HG02571 (cell line): ENCODE data around the gene PRKACA.
A peak's percentile ranks its signal among the peaks of the same experiment; 100 is the strongest.

Experiments
- ATAC-seq: cut with Tn5 transposase; IDR thresholded peaks from one replicate; pipeline ENCODE4 v1.9.1; 2021; ENCODE audit warnings: mild to moderate bottlenecking, moderate library complexity; ENCODE audit not compliant: unreplicated experiment

The PRKACA gene

DNA sequence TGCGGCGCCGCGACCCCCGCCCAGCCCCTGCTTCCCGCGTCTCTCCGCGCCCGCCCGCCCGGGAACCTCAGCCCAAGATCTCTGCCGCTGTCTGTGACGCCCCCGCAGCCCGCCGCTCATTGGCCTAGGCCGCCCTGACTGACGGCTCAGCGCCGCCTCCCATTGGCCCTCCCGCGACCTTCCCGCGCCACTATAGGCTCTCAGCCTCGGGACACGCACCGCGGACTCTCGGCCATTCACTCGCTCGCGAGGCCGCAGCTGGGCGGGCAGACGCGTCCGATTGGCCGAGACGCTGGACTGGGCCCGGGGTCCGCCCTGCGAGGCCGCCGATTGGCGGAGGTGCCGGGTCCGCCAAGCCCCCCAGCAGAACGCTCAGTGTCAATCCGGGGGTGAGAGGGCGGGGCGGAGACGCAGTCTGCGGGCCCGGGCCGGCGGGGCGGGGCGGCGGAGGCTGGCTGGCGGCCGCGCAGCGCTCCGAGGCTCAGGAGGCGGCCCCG, at the start of gene PRKACA:
PRKACA (minus strand) TSS at position 95 of the 497 bp plus-strand sequence. CDS start 215 bp downstream, outside the sequence.
- peak; percentile 90 for ATAC-seq

DNA sequence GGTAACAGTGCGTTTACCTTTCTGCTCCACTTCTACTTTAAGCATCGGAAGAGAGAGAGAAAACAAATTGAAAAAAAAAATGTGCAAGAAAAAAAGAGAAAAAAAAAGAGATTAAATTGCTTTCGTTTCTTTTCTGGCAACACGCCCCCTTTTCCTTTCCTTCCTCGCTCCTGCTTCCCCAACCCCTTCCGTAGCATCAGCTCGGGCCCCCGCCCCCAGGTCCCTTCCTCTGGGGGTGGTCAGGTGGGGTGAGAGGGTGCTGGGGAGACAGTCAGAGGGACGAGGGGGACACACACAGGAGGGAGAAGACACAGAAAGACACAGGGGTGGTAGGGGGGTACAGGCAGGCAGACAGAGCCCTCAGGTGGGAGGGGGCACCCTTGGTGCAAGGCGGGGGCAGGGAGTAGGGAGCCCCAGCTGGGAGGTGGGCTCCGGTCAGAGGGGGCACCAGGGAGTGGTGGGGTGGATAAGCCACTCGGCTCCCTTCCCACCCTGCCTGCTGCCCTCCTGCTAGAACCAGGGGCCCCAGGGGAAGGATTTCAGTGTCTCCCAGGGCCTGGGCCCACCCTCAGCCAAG, 49.5 kb upstream of the PRKACA start:
- ATAC-seq: no peak

DNA sequence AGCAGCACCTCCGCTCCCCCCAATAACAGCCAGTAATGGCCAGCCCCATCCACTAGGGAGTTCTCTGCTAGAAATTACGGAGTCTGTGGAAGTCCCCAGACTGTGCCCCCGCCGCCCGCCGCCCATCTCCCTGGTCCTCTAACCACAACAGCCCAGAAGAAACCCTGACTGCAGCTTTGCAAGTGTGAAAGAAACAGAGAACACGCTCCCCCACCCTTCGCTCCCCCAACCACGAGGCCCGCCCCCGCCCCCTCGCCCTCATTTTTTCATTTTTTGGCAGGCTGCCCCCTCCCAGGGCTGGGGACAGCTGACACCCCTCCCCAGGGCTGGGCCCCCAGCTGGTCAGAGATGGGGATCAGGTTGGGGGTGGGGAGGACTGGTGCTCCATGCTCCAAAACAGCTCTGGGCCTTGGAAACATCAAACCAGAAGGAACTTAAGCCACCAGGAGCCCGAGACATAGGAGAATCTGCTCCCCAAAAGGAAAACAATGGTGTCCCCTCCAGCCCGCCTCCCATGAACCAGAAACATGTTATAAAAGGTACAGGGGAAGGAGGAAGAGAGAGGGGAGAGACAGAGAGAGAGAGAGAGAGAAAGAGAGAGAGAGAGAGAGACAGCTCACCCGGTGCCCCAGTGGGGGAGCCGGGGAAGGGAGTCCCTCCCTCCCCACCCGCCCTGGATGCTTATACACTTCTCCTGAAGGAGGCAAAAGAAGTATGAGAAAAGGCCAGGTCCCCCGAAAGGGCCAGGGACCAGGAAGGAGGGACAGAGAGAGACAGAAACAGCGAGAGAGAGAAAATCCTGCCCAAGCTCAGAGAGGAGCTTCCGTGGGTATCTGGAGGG, 48.6 kb upstream of the PRKACA start:
- no peak for ATAC-seq

DNA sequence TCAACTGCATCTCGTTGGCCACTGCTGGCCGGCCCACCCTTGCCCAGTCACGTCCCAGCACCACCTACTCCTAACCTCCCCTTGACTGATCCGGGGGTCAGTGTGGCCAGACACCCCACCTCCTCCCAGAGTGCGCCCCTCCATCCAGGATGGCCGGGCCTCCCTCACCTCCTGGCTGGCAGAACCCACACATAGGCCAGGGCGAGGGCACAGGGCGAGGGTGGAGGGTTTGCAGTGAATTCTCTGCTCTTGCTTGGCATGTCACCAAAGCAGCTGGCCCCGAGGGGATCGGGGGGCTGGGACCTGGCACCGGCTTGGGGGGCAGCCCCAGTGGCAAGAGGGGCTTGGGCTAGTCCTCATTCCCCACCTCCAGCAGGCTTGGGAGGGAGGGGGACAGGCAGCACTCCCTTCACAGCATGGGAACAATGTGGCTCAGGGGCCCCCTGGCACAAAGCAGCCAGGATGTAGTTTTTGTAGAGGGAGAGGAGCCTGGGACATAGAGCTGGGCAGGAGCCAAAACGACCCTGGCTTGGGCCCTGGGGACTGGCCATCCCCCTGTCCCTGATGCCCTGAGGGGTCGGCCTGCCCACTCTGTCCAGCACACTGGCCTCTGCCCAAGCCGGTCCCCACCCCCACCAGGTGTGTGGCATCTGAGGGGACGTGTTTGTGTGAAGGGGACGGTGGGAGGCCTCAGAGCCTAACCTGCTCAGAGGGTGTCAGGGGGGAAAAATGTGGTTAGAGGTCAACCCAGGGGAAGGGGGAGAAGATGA, 47.3 kb upstream of the PRKACA start:
- no peak for ATAC-seq

DNA sequence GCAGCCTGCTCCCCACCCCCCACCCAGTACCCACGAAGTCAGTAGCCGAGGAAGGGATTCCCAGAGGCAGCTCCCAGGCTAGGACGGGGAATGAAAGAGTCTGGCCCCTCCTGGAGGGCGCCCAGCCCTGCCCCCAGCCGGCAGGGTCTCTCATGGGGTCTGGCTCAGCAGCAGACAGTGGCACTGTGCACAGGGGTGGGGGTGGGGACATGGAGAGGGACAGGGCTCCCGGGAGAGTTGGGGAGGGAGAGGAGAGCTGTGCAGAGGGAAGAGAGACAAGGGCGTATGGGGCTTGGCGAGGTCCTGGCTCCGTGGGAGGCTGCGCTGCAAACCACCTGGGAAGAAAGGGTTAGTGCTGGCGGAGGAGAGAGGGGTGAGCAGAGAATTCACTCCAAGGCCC, 46.5 kb upstream of the PRKACA start:
- ATAC-seq: no peak

DNA sequence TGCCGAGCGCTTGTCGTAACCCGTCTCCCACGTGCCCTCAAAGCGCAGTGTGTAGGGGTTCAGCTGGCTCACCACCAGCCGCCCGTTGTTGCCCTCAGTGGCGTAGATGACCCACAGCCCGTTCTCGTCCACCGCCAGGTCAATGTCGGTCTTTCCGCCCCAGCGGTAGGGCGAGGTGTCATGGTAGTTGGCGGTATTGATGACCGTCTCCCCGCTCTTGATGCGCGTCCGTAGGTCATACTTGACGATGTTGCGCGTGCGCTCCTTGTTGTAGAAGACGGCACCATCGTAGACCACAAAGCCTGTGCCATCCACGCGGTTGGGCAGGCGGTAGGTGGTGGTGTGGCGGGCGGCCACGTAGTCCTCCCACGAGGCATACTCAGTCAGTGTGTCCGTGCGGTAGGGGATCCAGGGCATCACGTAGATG, 45.3 kb upstream of the PRKACA start:
- no peak for ATAC-seq

DNA sequence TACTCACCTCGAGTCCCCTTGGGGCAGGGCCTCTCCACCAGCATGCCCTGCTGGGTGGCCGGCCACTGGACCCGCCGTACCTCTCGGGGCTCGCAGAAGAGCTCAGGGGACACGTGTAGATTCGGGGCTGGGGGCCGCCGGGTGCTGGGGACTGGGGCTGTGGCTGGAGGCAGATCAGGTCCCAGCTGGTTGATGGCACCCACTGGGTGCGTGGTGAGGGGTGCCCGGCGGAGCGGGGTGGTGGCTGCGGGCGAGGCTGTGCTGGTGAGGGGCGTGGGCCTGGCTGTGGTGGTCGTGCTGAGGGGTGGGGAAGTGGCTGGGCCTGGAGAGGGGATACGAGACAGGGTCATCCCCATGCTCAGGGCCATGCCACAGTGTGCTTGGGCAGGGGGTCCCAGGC, 43.7 kb upstream of the PRKACA start:
- ATAC-seq: no peak

DNA sequence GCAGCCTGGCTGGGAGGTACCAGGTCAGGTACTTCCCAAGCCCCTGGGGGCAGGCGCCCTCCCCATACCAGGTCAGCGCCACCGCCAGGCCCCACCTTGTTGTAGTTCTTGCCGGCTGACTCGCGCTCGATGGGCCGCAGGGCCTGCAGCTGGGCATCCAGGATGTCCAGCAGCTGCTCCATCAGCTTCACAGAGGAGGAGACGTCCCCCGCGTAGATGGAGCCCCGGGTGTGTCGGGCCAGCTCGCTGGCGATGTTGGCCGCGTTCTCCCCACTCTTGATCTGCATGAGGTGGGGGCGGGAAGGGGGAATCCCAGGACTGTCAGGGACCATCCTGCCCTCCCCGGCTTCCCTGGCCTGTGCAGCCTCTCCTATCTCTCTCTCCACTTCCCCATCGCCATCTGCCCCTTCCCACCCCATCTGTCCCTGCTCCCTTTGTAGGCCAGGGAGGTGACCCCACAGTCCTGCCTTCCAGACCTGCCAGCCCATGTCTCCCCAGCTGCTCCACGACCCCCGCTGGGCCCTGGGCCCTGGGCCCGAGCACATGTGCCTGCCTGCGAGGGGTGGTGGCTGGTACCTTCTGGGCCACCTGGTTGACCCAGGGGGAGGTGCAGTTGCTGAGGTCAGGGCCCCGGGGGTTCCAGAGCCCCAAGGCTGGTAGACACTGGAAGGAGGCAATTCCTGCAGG, 42.6 kb upstream of the PRKACA start:
- no peak for ATAC-seq

DNA sequence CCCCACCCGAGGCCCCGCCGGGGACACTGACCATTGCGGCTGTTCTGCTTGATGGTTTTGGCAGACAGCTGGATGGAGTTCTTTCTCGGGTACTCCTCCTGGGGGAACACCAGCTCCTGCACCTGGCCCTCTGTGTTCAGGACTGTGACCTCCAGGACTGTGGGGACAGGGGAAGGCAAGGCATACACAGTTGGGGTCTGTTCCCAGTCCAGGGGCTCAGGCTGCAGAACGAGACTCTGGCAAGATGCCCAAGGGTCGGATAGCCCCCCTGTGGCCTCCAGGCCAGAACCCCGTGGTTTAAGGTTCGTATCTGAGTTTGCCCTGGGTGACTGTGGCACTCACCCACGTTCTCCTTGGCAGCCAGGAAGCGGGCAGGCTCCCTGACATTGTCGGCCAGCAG, 41.5 kb upstream of the PRKACA start:
- no peak for ATAC-seq

DNA sequence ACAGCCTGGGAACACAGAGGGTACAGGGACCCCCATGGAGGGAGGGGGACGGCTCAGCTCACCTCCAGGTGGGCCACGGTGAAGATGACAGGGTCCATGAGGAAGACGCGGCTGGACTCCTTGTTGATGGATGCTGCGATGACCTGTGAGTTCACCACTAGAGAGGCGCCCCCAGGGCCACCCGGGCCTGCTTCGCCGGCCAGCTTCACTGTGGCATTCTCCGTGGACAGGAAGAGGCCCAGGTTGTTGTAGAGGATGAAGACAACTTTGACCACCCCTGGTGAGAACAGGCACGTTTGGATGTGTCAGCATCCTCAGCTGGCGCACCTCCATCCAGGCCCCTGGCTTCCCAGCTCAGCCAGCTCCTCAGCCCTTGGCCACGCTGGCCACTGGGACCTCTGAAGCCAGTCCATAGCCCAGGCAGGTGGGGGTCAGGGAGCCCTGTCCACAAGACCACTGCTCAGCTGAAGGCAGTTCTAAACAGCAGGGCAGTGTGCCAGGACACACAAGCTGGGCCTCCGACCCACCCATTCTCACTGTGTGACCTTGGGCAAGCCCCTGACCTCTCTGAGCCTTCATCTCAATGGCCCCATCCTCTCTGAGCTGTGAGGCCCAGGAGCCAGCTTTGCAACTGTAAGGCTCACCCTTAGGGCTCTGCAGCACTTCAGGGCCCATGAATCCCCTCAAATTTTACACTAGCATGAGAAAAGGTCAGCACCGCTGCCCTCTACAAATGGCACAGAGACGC, 40.9 kb upstream of the PRKACA start:
- ATAC-seq: no peak

DNA sequence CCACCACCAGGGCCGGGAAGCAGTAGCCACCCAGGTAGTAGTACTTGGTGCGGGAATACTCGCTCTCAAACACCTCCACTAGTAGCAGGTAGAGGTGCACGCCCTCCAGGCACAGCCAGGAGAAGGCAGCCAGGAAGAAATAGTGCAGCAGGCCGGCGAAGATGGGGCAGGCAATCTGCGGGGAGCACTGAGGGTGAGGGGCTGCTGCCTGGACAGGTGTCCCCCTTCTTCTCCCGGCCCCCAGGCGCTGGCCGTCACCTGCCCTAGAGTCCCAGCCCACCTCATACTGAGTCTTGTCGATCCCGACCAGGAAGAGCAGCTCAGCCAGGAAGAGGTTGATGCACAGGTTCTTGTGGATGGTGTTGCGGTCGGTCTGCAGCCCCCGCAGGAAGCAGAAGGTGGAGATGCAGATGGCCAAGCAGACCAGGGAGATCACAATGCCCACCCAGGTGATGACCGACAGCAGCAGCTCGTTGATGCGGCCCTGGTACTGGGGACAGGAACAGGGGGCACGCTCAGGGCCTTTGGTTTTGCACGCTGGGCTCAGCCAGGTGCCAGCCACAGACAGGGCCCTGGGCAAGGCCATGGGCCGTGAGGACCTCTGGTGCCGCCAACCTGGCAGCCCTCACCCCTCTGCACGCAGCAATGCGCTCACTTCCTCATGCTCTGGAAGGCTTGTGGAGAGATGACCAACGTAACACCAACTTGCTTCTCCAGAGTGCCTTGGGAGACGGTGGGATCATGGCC, 39.6 kb upstream of the PRKACA start:
- ATAC-seq: no peak

DNA sequence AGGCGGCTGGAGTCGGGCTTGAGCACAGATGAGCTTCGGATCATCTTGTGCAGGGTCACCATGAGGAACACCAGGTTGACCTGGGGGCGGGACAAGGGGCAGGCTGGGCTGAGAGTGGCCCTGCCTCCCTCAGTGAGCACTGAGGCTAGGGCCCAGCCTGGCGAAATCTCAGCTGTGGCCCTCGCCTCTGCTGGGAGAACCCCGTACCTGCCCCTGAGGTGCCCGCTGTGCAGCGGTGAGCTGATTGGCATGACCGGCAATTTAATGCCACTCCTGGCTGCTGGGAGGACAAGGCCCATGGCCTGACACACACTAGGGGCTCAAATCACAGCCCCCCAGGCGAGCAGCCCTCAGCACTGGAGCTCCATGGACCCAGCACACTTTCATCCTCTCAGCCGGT, 38.6 kb upstream of the PRKACA start:
- ATAC-seq: no peak

DNA sequence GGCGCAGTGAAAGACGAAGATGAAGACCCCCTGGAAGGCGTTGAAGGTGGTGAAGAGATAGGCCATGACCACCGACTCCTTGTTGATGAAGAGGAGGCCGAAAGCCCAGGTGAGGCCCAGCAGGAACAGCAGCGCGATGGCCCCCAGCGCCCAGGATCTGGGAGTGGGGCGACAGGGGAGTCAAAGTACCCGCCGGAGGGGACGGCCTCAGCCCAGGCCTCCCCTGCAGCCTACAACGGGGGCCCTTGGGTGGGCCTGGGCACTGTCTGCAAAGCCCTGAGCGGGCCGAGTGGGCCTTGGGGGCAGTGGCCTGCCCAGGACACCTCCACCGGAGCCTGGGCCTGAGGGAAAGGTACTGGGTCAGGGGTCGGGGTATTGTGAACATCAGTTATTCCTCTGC, 37.8 kb upstream of the PRKACA start:
- ATAC-seq: no peak

DNA sequence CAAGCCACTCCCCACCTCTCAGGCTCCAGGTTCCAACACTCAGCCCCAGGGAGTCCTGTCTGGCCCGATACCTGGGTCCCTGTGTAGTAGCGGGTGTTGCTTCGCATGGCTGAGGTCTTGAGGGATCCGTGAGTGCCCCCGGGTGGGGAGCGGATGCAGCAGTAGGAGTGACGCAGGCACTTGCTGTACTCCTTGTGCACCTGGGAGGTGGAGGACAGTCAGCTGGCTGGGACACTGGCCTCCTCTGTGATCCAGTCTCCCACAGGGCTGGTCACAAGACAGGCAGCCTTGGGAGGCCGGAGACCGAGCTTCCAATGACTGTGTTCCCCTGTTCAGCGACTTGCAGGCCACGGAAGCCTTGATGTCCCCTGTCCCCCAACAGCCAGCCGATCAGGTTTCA, 35.2 kb upstream of the PRKACA start:
- ATAC-seq: no peak

DNA sequence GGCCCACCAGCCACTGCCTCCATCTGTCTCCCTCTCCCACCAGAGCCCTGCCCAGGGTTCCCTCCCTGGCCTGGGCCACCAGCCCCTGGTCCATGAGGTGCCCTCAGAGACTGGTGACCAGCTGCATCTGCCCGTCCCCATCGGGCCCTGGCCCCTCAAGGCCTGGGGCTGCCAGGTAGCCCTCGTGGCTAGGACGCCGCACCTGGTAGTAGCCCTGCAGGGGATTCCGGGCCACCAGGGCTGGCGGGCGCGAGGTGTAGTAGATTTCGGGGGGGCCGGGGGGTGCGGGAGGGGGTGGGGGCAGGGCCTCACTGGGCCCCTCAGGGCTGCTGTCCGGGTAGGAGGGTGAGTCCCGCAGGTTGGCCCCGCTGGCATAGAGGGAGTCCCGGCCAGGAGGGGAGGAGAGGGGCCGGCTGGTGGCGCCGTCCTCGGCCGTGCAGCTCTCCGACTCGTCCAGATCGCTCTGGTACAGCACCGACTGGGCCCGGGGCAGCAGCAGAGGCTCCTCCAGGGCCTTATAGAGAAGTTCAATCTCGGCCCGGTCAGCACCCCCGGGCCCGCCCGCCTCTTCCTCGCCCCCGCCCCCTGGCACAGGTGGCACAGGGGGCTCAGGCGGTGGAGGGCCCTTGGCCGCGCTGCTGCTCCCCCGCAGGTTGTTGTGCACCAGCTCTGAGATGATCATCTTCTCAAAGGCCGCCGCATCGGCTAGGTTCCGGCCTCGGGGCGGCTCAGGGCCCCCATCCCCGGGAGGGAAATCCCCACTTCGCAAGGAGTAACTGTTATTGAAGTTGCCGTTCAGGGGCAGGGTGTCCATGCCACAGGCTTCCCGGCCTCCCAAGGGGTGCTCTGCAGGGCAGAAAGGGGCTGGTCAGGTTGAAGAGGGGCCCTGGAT, 33.5 kb upstream of the PRKACA start:
- ATAC-seq: no peak

DNA sequence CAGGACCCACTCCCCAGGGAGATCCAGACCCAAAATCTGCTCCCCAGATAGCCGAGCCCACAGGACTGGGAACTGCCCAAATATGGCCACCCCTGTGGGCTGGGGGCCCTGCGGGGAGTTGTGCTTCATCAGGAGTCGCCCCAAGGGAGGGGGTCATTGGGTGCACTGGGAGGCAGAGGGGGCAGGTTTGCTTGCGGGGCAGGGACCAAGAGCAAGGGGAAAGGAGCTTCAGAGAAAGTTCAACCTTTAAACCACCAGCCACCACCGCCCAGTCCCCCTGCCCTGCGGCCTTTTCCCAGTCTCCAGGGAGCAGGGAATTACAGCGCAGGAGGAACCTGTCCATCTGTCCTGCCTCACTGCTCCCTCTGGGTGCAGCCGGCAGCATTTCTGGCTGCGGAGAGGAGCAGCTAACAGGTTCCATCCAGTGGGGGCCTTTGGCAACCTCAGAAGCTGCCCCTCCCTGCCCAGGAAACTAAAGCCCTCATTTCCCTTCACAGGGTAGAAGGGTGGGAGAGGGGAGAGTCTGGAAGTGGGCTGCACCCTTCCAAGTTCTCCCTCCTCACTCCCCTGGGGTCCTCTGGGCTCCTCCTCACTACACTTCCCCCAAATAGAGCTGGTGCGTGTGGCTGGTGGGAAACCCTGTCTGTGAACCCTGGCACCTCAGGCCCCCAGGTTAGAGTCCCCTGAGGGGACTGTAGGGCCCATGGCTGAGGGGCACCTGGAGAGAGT, 32.6 kb upstream of the PRKACA start:
- ATAC-seq: no peak

DNA sequence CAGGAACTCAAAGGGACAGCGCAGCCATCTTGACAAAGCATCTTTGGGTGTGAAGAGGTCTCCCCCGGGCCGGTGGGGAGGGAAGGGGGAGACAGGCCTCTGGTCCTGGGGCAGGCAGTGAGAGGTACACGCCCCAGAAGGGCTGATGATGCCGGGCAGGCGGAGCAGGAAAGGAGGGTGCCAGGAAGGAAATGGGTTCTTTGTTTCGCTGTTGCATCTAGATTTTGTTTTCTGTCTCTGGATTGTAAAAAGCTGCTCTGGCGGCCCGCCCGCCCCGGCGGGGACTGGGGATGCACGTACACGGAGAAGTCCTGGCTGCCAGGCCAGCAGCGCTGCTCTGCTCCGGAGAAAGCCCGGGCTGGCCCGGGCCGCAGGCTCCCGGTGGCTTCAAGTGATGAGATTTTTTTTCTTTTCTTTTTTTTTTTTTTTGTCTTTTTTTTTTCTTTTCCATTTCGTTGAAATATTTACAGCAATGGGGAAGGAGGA, 32.0 kb upstream of the PRKACA start:
- ATAC-seq: no peak
